T-helper 1 cell treated with Interleukin-12 subunit alpha and Interleukin-12 subunit beta and Interleukin-4 antibody, amounts not matched to agents 30 μg/mL and 1 μg/mL, for 36 hours (primary cell): ENCODE measurements around the gene ARID1B.
A peak's percentile ranks its signal among the peaks of the same experiment; 100 is the strongest.

ENCODE experiments used
- H3K27ac Mint-ChIP-seq: one replicate; pipeline ENCODE4 v1.8.0; 2021; ENCODE audit warnings: mild to moderate bottlenecking, mixed read lengths
- H3K27me3 Mint-ChIP-seq: one replicate; pipeline ENCODE4 v1.8.0; 2021; ENCODE audit warnings: low read depth, mixed read lengths
- H3K36me3 Mint-ChIP-seq: one replicate; pipeline ENCODE4 v1.8.0; 2021; ENCODE audit warnings: low read depth, mixed read lengths
- H3K4me1 Mint-ChIP-seq: one replicate; pipeline ENCODE4 v1.8.0; 2021; ENCODE audit warnings: low read depth, mixed read lengths
- H3K4me3 Mint-ChIP-seq: one replicate; pipeline ENCODE4 v1.8.0; 2021; ENCODE audit warnings: mild to moderate bottlenecking, moderate library complexity, mixed read lengths
- H3K9me3 Mint-ChIP-seq: one replicate; pipeline ENCODE4 v1.8.0; 2021; ENCODE audit warnings: mixed read lengths

The ARID1B gene

GRCh38 chr6:157012355-157012754, 235.2 kb downstream of the ARID1B start:
- Mint-ChIP-seq H3K9me3 (no peaks in the 10 kb centered on the region), H3K4me3 (no peak overlapping the region), H3K36me3 (peaks cover 4% of the 10 kb centered on the region), H3K4me1 (peaks cover 9% of the 10 kb centered on the region), H3K27me3 (no peaks in the 10 kb centered on the region), H3K27ac (no peak overlapping the region)

GRCh38 chr6:157013649-157014304, 236.6 kb downstream of the ARID1B start:
- Mint-ChIP-seq H3K9me3 (no peaks in the 10 kb centered on the region), H3K27ac (no peak overlapping the region)

GRCh38 chr6:157014871-157015270, 237.7 kb downstream of the ARID1B start:
- Mint-ChIP-seq H3K4me3 (no peak overlapping the region), H3K27me3 (no peaks in the 10 kb centered on the region), H3K4me1 (peaks cover 24% of the 10 kb centered on the region), H3K9me3 (no peaks in the 10 kb centered on the region), H3K36me3 (peaks cover 4% of the 10 kb centered on the region), H3K27ac (no peak overlapping the region)

More at GRCh38 chr6:157013649-157014304, 236.6 kb downstream of the ARID1B start:
- H3K36me3 Mint-ChIP-seq: peaks cover 4% of the 10 kb centered on the region
- no peak overlapping the region for H3K4me3 Mint-ChIP-seq
- H3K27me3 Mint-ChIP-seq: no peaks in the 10 kb centered on the region
- H3K4me1 Mint-ChIP-seq: peaks cover 13% of the 10 kb centered on the region

GRCh38 chr6:157017022-157017421, 239.8 kb downstream of the ARID1B start:
- Mint-ChIP-seq H3K27ac (no peak overlapping the region), H3K4me1 (peaks cover 29% of the 10 kb centered on the region), H3K36me3 (no peaks in the 10 kb centered on the region), H3K9me3 (no peaks in the 10 kb centered on the region), H3K4me3 (no peak overlapping the region), H3K27me3 (no peaks in the 10 kb centered on the region)

GRCh38 chr6:157017861-157018260, 240.7 kb downstream of the ARID1B start:
- Mint-ChIP-seq H3K27me3 (no peaks in the 10 kb centered on the region), H3K4me3 (no peak overlapping the region), H3K9me3 (no peaks in the 10 kb centered on the region), H3K36me3 (no peaks in the 10 kb centered on the region), H3K27ac (no peak overlapping the region), H3K4me1 (peaks cover 35% of the 10 kb centered on the region)

GRCh38 chr6:157019115-157019641, 242.0 kb downstream of the ARID1B start:
- H3K9me3 Mint-ChIP-seq: no peaks in the 10 kb centered on the region
- no peak overlapping the region for H3K4me3 Mint-ChIP-seq
- peak overlapping the region; percentile 77 for H3K27ac Mint-ChIP-seq
- peaks cover 37% of the 10 kb centered on the region for H3K4me1 Mint-ChIP-seq
- H3K27me3 Mint-ChIP-seq: no peaks in the 10 kb centered on the region
- no peaks in the 10 kb centered on the region for H3K36me3 Mint-ChIP-seq

GRCh38 chr6:157019733-157020132, 242.6 kb downstream of the ARID1B start:
- Mint-ChIP-seq H3K27me3 (no peaks in the 10 kb centered on the region), H3K36me3 (no peaks in the 10 kb centered on the region), H3K9me3 (no peaks in the 10 kb centered on the region), H3K27ac (peak overlapping the region; percentile 77), H3K4me1 (peaks cover 37% of the 10 kb centered on the region), H3K4me3 (peak overlapping the region; percentile 73)

GRCh38 chr6:157020398-157020797, 243.2 kb downstream of the ARID1B start:
- no peaks in the 10 kb centered on the region for H3K36me3 Mint-ChIP-seq
- H3K4me3 Mint-ChIP-seq: peak overlapping the region; percentile 92
- peak overlapping the region; percentile 94 for H3K27ac Mint-ChIP-seq
- peaks cover 39% of the 10 kb centered on the region for H3K4me1 Mint-ChIP-seq
- no peaks in the 10 kb centered on the region for H3K9me3 Mint-ChIP-seq
- no peaks in the 10 kb centered on the region for H3K27me3 Mint-ChIP-seq

GRCh38 chr6:157020881-157021343, 243.7 kb downstream of the ARID1B start:
- Mint-ChIP-seq H3K4me3 (peak overlapping the region; percentile 92), H3K9me3 (no peaks in the 10 kb centered on the region), H3K4me1 (peaks cover 37% of the 10 kb centered on the region), H3K36me3 (no peaks in the 10 kb centered on the region), H3K27ac (peak overlapping the region; percentile 94), H3K27me3 (no peaks in the 10 kb centered on the region)

- H3K9me3 Mint-ChIP-seq: no peaks in the 10 kb centered on the region
- H3K27ac Mint-ChIP-seq: peak overlapping the region; percentile 98
- H3K4me1 Mint-ChIP-seq: peaks cover 37% of the 10 kb centered on the region
- H3K36me3 Mint-ChIP-seq: peaks cover 2% of the 10 kb centered on the region
- H3K27me3 Mint-ChIP-seq: no peaks in the 10 kb centered on the region
- H3K4me3 Mint-ChIP-seq: peak overlapping the region; percentile 92
Observed at GRCh38 chr6:157021344-157021992, 244.3 kb downstream of the ARID1B start.

- Mint-ChIP-seq H3K4me1 (peaks cover 35% of the 10 kb centered on the region), H3K27ac (peak overlapping the region; percentile 98), H3K4me3 (peak overlapping the region; percentile 92), H3K36me3 (peaks cover 2% of the 10 kb centered on the region), H3K27me3 (no peaks in the 10 kb centered on the region), H3K9me3 (no peaks in the 10 kb centered on the region)
Observed at GRCh38 chr6:157021993-157022740, 245.0 kb downstream of the ARID1B start.

GRCh38 chr6:157023958-157024357, 246.8 kb downstream of the ARID1B start:
- H3K4me1 Mint-ChIP-seq: peaks cover 24% of the 10 kb centered on the region
- H3K27ac Mint-ChIP-seq: no peak overlapping the region
- no peaks in the 10 kb centered on the region for H3K9me3 Mint-ChIP-seq
- peaks cover 2% of the 10 kb centered on the region for H3K36me3 Mint-ChIP-seq
- no peak overlapping the region for H3K4me3 Mint-ChIP-seq
- no peaks in the 10 kb centered on the region for H3K27me3 Mint-ChIP-seq

- no peak overlapping the region for H3K27ac Mint-ChIP-seq
- H3K27me3 Mint-ChIP-seq: no peaks in the 10 kb centered on the region
- H3K9me3 Mint-ChIP-seq: no peaks in the 10 kb centered on the region
- H3K36me3 Mint-ChIP-seq: peaks cover 2% of the 10 kb centered on the region
- peaks cover 16% of the 10 kb centered on the region for H3K4me1 Mint-ChIP-seq
- H3K4me3 Mint-ChIP-seq: no peak overlapping the region
Observed at GRCh38 chr6:157024745-157025144, 247.6 kb downstream of the ARID1B start.

GRCh38 chr6:157025437-157025836, 248.3 kb downstream of the ARID1B start:
- no peaks in the 10 kb centered on the region for H3K9me3 Mint-ChIP-seq
- H3K27ac Mint-ChIP-seq: no peak overlapping the region
- H3K27me3 Mint-ChIP-seq: no peaks in the 10 kb centered on the region
- peaks cover 17% of the 10 kb centered on the region for H3K4me1 Mint-ChIP-seq
- H3K4me3 Mint-ChIP-seq: no peak overlapping the region
- peaks cover 2% of the 10 kb centered on the region for H3K36me3 Mint-ChIP-seq
